Brain microvascular endothelial cell (primary cell): ENCODE data around the gene FBXO40.
"Not testable (repeated sequence)": the region's sequence is repeated elsewhere in the genome, so short reads cannot be mapped to it uniquely, and the experiment has no call there.

Experiments used
- DNase-seq: peaks from one replicate; pipeline ENCODE4 v3.0.0-alpha.2; 2020
- H3K27ac ChIP-seq: fragments of 250-450 bp; sonication (Bioruptor Pico); 2 replicates; pipeline ENCODE4 v1.5.1; 2020; ENCODE audit warnings: mild to moderate bottlenecking, moderate library complexity
- H3K27me3 ChIP-seq: fragments of 250-450 bp; sonication (Bioruptor Pico); replicated peaks from 2 replicates; pipeline ENCODE4 v1.5.1; 2020; ENCODE audit warnings: mild to moderate bottlenecking
- H3K36me3 ChIP-seq: fragments of 250-450 bp; sonication (Bioruptor Pico); replicated peaks from 2 replicates; pipeline ENCODE4 v1.5.1; 2020; ENCODE audit warnings: mild to moderate bottlenecking
- H3K4me3 ChIP-seq: 2 replicates; pipeline ENCODE4 v1.5.1; 2011; ENCODE audit warnings: low read depth, mild to moderate bottlenecking, control low read depth, low read length, moderate library complexity
- CTCF ChIP-seq: IDR thresholded peaks from 2 replicates; pipeline ENCODE4 v1.5.1; 2011; ENCODE audit warnings: low read depth, mild to moderate bottlenecking, moderate library complexity, low read length, control low read depth, inconsistent platforms; ENCODE audit errors: missing control alignments
- in situ Hi-C: cut with HindIII; loops from 2 replicates; pipeline ENCODE4 v1.10.0; 2017; ENCODE audit warnings: low sequenced_read_pairs, low pct_ligation_motif_present

The FBXO40 gene

DNA sequence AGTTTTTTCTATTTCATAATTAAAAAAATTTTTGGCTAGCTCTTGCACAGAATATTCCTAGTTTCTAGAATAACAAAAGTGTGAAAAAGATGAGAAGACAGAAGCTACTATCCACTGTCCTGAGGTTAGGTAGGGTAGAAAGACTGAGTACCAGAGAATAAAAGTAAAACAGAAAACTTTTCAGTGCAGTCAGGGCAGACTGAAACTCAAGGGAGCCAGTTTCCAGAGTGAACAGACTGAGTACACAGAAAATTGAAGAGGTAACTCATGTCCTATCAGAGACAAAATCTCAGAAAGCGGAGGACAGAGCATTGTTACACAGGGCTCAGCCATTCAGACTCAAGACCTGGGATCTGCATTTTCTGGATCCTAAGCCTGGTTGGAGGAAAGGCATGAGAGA, 8.8 kb upstream of the FBXO40 start:
- DNase-seq: no peak
- no peak for TF ChIP-seq CTCF
- in situ Hi-C loops: no loop called here

DNA sequence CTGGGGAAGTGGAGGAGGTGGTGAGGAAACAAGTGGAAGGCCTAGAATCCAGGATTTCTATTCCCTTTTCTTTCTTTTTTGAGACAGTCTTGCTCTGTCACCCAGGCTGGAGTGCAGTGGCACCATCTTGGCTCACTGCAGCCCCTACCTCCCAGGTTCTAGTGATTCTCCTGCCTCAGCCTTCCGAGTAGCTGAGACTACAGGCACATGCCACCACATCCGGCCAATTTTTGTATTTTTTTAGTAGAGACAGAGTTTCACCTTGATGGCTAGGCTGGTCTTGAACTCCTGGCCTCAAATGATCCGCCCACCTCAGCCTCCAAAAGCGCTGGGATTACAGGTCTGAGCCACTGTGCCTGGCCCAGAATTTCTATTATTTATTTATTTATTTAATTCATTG, 627 bp downstream of the FBXO40 start:
- H3K4me3 ChIP-seq, DNase-seq, H3K36me3 ChIP-seq, in situ Hi-C loops, H3K27me3 ChIP-seq, H3K27ac ChIP-seq: not testable (repeated sequence)

More for the DNA sequence above, 8.8 kb upstream of the FBXO40 start:
- Histone ChIP-seq H3K27me3 (no peaks in the 10 kb centered on the region), H3K4me3 (no peak overlapping the region), H3K27ac (no peak overlapping the region), H3K36me3 (no peaks in the 10 kb centered on the region)

DNA sequence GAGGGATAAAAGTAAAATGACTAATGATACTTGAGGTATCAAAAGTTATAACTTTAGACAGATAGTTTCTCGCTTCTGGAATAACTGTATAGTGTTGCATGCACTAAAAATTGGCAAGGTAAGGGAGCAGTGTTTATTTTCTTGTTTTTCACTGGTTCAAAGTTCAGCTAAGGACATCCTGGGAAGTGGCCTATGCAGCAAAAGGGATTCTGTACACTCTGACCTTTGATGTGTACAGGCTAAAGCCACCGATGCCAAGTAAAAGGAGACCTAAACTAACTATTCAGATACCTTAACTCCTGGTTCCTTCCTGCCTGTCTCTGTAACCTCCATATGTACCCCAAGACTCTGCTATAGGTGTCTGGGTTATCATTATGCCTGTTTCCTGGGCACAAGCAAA, 1.7 kb downstream of the FBXO40 start:
- no peaks in the 10 kb centered on the region for H3K36me3 ChIP-seq
- no peak overlapping the region for H3K4me3 ChIP-seq
- no peaks in the 10 kb centered on the region for H3K27me3 ChIP-seq
- DNase-seq: no peak
- in situ Hi-C loops: no loop called here
- TF ChIP-seq CTCF: no peak
- H3K27ac ChIP-seq: no peak overlapping the region

DNA sequence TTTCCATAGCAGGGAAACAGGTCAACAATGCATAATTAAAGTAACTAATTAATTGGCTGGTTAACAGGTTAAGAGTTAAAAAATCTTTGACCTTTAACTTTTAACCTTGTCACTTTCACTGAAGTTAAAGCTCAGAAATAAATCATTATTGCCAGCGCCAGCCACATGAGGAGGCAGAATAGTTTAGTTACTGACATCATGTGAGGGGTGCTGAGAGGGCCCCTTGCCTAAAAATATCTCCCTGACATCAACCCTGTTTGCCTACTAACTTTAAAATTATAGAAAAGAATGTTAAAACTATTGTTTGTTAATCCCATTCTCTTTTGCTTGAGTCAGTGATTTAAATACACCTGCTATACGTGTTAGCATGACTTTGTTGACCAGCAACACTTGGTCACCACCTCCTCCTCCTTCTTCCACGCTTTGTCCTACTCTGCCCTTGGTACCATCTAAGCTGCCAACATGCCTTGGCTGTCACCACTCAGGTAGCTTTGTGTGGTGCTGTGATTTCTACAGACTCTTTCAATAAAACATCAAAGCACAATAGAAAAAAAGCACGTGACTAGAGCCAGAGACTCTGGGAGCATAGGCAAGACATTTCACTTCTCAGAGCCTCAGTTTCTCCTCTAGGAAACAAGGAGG, 2.7 kb downstream of the FBXO40 start:
- no peak for TF ChIP-seq CTCF
- in situ Hi-C loops: no loop called here
- Histone ChIP-seq H3K4me3 (no peak overlapping the region), H3K27ac (no peak overlapping the region), H3K36me3 (no peaks in the 10 kb centered on the region), H3K27me3 (no peaks in the 10 kb centered on the region)
- no peak for DNase-seq

DNA sequence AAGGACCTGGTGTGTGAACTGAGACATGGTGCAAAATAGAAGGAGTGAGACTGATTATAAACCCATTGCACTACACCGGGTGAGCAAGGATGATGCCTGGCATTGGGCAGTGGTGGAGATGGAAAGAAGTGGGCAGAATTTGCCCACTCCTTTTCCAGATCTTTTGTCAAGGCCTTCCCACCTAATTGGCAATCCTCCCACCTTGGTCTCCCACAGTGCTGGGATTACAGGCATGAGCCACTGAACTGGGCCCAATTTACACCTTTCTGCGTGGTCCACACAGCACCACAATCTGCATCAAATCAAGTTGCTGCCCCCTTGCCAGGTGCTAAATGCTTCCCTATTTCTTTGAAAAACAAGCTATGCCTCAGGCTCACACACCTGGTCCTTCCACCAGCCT, 5.4 kb downstream of the FBXO40 start:
- Histone ChIP-seq H3K36me3 (no peaks in the 10 kb centered on the region), H3K27ac (no peak overlapping the region), H3K27me3 (no peaks in the 10 kb centered on the region), H3K4me3 (no peak overlapping the region)
- in situ Hi-C loops: no loop called here
- DNase-seq: no peak
- TF ChIP-seq CTCF: no peak

- H3K36me3 ChIP-seq, H3K4me3 ChIP-seq, H3K27ac ChIP-seq, in situ Hi-C loops, DNase-seq, H3K27me3 ChIP-seq: not testable (repeated sequence)
Measured at GRCh38 chr3:121599900-121600299, 6.7 kb downstream of the FBXO40 start.

- H3K27ac ChIP-seq: no peak overlapping the region
- DNase-seq: no peak
- in situ Hi-C loops: no loop called here
- no peak overlapping the region for H3K4me3 ChIP-seq
- no peaks in the 10 kb centered on the region for H3K36me3 ChIP-seq
- no peaks in the 10 kb centered on the region for H3K27me3 ChIP-seq
- no peak for TF ChIP-seq CTCF
Measured at GRCh38 chr3:121601212-121601812, 8.1 kb downstream of the FBXO40 start.
